ENCODE data around the gene TMC7.
"Not testable (repeated sequence)": the region's sequence is repeated elsewhere in the genome, so short reads cannot be mapped to it uniquely, and the experiment has no call there.

TMC7 gene

GRCh38 chr16:18979936-18980335, 3.8 kb upstream of the TMC7 start:
- no peak overlapping the region for H3K4me3 ChIP-seq (ENCODE audit: low read depth, low read length)
- DNase-seq (ENCODE audit: low read depth): no peak
- no peak for TF ChIP-seq CTCF (IDR thresholded peaks at IDR 0.05; ENCODE audit: control insufficient read depth, extremely low read depth, insufficient read depth)

DNA sequence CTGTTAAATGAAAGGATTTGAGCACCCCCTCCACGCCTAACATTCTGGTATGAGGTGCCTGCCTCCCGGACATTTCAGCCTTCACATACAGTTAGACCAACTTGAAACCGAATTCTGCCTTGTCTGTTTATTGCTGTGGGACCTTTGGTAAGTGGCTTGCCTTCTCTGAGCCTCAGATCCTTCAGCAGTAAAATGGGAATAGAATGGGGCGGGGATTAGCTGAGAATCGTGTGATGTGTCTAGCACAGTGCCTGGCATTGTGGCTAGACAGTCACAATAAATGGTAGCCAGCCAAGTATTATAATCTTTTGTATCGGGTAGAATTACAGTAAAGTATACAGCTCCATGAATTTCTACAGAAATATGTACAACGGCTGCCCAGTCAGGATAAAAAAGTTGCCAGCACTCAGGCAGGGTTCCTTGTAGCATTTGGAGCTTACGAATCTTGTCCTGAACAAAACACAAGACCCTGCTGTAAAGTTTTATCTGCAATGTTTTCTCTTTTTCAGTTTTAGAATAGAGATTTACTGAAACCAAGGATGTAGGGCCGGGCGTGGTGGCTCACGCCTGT, 786 bp downstream of the TMC7 start:
- TF ChIP-seq CTCF (IDR thresholded peaks at IDR 0.05; ENCODE audit: control insufficient read depth, extremely low read depth, insufficient read depth): no peak
- DNase-seq (ENCODE audit: low read depth): no peak
- peak overlapping the region; percentile 42 for H3K4me3 ChIP-seq (ENCODE audit: low read depth, low read length)

DNA sequence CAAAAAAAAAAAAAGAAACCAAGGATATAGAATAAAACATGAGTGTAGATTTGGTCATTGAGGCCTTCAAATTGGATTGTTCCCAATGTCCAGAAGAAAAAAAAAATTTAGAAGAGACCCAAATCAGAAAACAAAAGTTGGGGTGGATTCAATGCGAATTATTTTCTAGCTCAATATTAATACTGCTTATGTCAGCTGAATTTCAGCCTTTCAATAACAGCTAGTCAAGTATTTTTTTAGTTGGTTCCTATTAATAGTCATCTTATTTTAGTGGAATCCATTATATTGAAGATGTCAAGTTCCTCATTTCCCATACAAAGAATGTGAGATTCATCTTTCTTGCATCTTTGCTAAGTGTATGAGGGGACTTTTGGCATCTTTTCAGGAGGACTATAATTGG, 1.5 kb downstream of the TMC7 start:
- DNase-seq (ENCODE audit: low read depth); H3K4me3 ChIP-seq (ENCODE audit: low read depth, low read length): not testable (repeated sequence)

DNA sequence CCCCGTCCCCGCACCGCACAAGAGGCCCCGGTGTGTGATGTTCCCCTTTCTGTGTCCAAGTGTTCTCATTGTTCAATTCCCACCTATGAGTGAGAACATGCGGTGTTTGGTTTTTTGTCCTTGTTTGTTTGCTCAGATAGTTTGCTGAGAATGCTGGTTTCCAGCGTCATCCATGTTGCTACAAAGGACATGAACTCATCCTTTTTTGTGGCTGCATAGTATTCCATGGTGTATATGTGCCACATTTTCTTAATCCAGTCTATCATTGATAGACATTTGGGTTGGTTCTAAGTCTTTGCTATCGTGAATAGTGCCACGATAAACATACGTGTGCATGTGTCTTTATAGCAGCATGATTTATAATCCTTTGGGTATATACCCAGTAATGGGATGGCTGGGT, 8.0 kb downstream of the TMC7 start:
- H3K4me3 ChIP-seq (ENCODE audit: low read depth, low read length); DNase-seq (ENCODE audit: low read depth): not testable (repeated sequence)

DNA sequence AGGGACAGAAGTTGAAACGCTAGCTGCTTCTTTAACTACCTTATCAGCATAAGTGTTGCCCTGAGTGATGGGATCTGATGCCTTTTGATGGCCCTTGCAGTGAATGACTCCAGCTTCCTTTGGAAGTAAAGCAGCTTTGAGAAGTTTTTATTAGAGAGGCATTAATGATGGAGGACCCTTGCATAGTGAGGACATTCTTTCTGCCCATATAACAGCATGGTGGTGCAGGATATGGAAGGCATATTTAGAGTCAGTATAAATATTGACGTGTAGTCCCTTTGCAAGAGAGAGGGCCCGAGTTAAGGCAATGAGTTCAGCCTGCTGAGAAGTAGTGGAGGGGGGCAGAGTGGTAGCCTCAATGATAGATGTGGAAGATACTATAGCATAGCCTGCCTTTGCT, 9.8 kb downstream of the TMC7 start:
- not testable (repeated sequence) for H3K4me3 ChIP-seq (ENCODE audit: low read depth, low read length); DNase-seq (ENCODE audit: low read depth)

- not testable (repeated sequence) for H3K4me3 ChIP-seq (ENCODE audit: low read depth, low read length)
Observed at GRCh38 chr16:18994181-18994580, 10.4 kb downstream of the TMC7 start.

GRCh38 chr16:18995406-18995805, 11.7 kb downstream of the TMC7 start:
- DNase-seq (ENCODE audit: low read depth): not testable (repeated sequence)

More at GRCh38 chr16:18994181-18994580, 10.4 kb downstream of the TMC7 start:
- not testable (repeated sequence) for DNase-seq (ENCODE audit: low read depth)

GRCh38 chr16:18996536-18996935, 12.8 kb downstream of the TMC7 start:
- not testable (repeated sequence) for H3K4me3 ChIP-seq (ENCODE audit: low read depth, low read length); DNase-seq (ENCODE audit: low read depth)

More at GRCh38 chr16:18995406-18995805, 11.7 kb downstream of the TMC7 start:
- not testable (repeated sequence) for H3K4me3 ChIP-seq (ENCODE audit: low read depth, low read length)

DNA sequence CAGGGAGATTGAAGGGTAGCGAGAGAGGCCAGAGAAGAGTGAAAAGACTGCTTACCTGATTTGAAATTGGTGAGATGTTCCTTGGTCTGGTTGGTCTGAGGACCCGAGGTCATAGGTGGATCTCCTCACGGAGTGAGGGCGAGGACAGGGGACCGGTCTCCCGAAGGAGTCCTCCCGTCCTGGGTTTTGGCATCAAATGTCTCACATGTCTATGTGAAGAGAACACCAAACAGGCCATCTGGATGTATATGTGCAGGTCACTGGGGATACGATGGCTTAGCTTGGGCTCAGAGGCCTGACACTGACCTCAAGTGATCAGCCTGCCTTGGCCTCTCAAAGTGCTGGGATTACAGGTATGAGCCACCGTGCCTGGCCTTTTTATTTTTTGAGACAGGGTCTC, 13.3 kb downstream of the TMC7 start:
- DNase-seq (ENCODE audit: low read depth); H3K4me3 ChIP-seq (ENCODE audit: low read depth, low read length): not testable (repeated sequence)

- no peak for TF ChIP-seq CTCF (IDR thresholded peaks at IDR 0.05; ENCODE audit: control insufficient read depth, extremely low read depth, insufficient read depth)
- DNase-seq (ENCODE audit: low read depth): no peak
- no peak overlapping the region for H3K4me3 ChIP-seq (ENCODE audit: low read depth, low read length)
Observed at GRCh38 chr16:18999045-18999393, 15.3 kb downstream of the TMC7 start.

DNA sequence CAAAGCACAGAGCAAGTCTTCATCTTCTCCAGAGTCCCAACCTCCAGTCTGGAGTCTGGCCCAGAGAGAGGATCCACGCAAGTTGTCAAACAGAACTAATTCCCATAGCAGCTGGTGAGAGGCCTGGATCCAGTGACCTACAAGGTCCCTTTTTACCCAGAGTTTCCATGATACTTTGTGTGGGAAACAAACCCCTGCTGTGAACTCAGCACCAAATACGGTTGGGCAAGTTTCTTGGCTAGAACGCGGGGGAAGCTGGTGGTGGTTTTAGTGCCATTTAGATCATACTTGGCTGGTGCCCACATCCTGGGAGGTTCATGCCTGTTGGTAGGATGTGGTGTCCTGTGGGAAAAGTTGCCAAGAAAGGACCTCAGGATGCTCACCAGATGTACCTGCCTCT, 18.1 kb downstream of the TMC7 start:
- no peak for TF ChIP-seq CTCF (IDR thresholded peaks at IDR 0.05; ENCODE audit: control insufficient read depth, extremely low read depth, insufficient read depth)
- no peak overlapping the region for H3K4me3 ChIP-seq (ENCODE audit: low read depth, low read length)
- no peak for DNase-seq (ENCODE audit: low read depth)
